Measurements from ENCODE around the gene SOX4.

SOX4 gene

DNA sequence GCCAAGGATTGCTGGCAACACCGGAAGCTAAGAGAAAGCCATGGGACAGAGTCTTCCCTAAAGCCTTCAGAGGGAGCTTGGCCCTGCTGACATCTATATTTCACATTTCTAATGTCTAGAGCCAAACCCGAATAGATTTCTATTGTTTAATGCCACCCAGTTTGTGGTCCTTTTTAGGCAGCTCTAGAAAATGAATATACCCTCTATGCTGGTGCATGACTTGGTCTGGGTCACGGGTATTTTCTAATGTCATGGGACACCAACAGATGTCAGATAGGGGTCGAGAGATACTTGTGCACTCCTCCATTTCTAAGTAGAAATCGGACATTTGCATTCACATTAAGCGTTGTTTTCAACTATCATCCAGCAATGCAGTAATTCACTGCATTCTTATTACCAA, 37.0 kb upstream of the SOX4 start:
- H3K18ac ChIP-seq (ENCODE audit: low read depth in 1 of 2, low read length in 2 of 2) = no peak overlapping the region
- no peak overlapping the region for H4K91ac ChIP-seq (ENCODE audit: low read length)
- H3K14ac ChIP-seq (ENCODE audit: low read length in 2 of 2) = no peak overlapping the region
- H3K79me1 ChIP-seq (replicated peaks; ENCODE audit: low read length, poor library complexity, severe bottlenecking) = no peaks in the 10 kb centered on the region
- no peak overlapping the region for H3K9ac ChIP-seq (ENCODE audit: low read length)
- H3K4ac ChIP-seq (ENCODE audit: low read depth in 1 of 2, low read length in 2 of 2) = no peak overlapping the region
- no peak overlapping the region for H2AFZ ChIP-seq (ENCODE audit: low read depth, low read length)
- 83% methylated on average over 4 of the region's 6 CpGs for WGBS
- H3K4me2 ChIP-seq (ENCODE audit: low read length, poor library complexity, severe bottlenecking) = no peak overlapping the region
- H2BK12ac ChIP-seq (ENCODE audit: low read length in 2 of 2) = no peak overlapping the region
- no peak overlapping the region for H3K27ac ChIP-seq (ENCODE audit: low read length, poor library complexity, severe bottlenecking)
- H2BK15ac ChIP-seq (ENCODE audit: low read depth, poor library complexity, severe bottlenecking) = no peak overlapping the region
- H2BK5ac ChIP-seq (ENCODE audit: low read depth, low read length, poor library complexity, severe bottlenecking) = no peak overlapping the region
- H3K27me3 ChIP-seq (ENCODE audit: control insufficient read depth in 1 of 2, insufficient read depth in 1 of 2, low read length in 2 of 2) = no peaks in the 10 kb centered on the region
- H2AK5ac ChIP-seq (ENCODE audit: low read length, severe bottlenecking) = no peak overlapping the region
- no peak overlapping the region for H3K23ac ChIP-seq (ENCODE audit: low read length in 2 of 2)
- H3K4me3 ChIP-seq (ENCODE audit: insufficient read depth in 1 of 2, low read depth in 1 of 2, low read length in 2 of 2) = no peak overlapping the region
- H2BK120ac ChIP-seq (ENCODE audit: low read depth, low read length) = no peak overlapping the region
- DNase-seq = no peak
- H3K9me3 ChIP-seq (ENCODE audit: control insufficient read depth, low read length) = no peaks in the 10 kb centered on the region
- no peaks in the 10 kb centered on the region for H3K36me3 ChIP-seq (ENCODE audit: control insufficient read depth in 1 of 2, insufficient read depth in 2 of 2, low read depth in 1 of 2, low read length in 2 of 2)
- no peaks in the 10 kb centered on the region for H3K4me1 ChIP-seq (ENCODE audit: control insufficient read depth, insufficient read depth, low read depth, low read length)
- no peak overlapping the region for H4K8ac ChIP-seq (ENCODE audit: low read length)

DNA sequence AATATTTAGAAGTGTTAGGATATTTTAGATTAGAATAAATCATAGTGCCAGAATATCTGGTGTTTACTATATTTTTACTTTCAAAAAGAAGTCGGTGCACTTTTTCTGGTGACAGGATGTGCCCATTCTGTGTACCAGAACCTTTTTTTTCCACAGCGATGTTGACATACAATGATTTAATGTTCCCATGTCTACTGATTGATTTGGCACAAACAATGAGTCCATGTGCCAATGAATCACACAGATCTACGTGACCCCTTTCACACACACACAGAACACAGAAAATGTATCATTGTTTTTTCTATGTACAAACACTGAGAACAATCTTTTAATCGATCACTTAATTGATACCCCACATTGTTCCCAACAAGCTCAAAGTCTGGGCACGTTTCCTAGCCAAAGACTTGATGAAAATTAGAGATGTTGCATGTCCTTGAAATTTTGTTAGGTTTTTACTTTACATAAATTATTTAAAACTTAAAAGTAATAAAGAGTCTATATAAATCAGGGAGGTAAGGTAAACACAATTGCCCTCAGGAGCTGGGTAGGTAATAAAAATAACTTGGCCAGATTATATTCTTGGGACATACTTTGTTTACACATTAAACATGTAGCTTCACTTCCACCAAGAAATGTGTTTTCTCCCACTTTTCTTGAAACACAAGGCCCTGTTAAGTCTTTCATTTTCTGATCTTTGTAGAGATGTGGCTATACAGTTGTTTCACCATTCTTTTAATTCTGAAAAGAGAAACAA, 36.4 kb upstream of the SOX4 start:
- Histone ChIP-seq H2AFZ (ENCODE audit: low read depth, low read length) (no peak overlapping the region), H2BK5ac (ENCODE audit: low read depth, low read length, poor library complexity, severe bottlenecking) (no peak overlapping the region), H3K4me3 (ENCODE audit: insufficient read depth in 1 of 2, low read depth in 1 of 2, low read length in 2 of 2) (no peak overlapping the region), H2BK12ac (ENCODE audit: low read length in 2 of 2) (no peak overlapping the region), H3K9ac (ENCODE audit: low read length) (no peak overlapping the region), H3K36me3 (ENCODE audit: control insufficient read depth in 1 of 2, insufficient read depth in 2 of 2, low read depth in 1 of 2, low read length in 2 of 2) (no peaks in the 10 kb centered on the region), H3K4me1 (ENCODE audit: control insufficient read depth, insufficient read depth, low read depth, low read length) (no peaks in the 10 kb centered on the region), H3K4ac (ENCODE audit: low read depth in 1 of 2, low read length in 2 of 2) (no peak overlapping the region), H3K14ac (ENCODE audit: low read length in 2 of 2) (no peak overlapping the region), H3K23ac (ENCODE audit: low read length in 2 of 2) (no peak overlapping the region), H2BK120ac (ENCODE audit: low read depth, low read length) (no peak overlapping the region), H4K91ac (ENCODE audit: low read length) (no peak overlapping the region), H3K27ac (ENCODE audit: low read length, poor library complexity, severe bottlenecking) (no peak overlapping the region), H2BK15ac (ENCODE audit: low read depth, poor library complexity, severe bottlenecking) (no peak overlapping the region), H3K4me2 (ENCODE audit: low read length, poor library complexity, severe bottlenecking) (no peak overlapping the region), H3K9me3 (ENCODE audit: control insufficient read depth, low read length) (no peaks in the 10 kb centered on the region), H3K27me3 (ENCODE audit: control insufficient read depth in 1 of 2, insufficient read depth in 1 of 2, low read length in 2 of 2) (no peaks in the 10 kb centered on the region), H4K8ac (ENCODE audit: low read length) (no peak overlapping the region), H3K18ac (ENCODE audit: low read depth in 1 of 2, low read length in 2 of 2) (no peak overlapping the region), H2AK5ac (ENCODE audit: low read length, severe bottlenecking) (no peak overlapping the region), H3K79me1 (replicated peaks; ENCODE audit: low read length, poor library complexity, severe bottlenecking) (no peaks in the 10 kb centered on the region)
- no peak for DNase-seq
- 95% methylated on average over 3 of the region's 5 CpGs for WGBS

DNA sequence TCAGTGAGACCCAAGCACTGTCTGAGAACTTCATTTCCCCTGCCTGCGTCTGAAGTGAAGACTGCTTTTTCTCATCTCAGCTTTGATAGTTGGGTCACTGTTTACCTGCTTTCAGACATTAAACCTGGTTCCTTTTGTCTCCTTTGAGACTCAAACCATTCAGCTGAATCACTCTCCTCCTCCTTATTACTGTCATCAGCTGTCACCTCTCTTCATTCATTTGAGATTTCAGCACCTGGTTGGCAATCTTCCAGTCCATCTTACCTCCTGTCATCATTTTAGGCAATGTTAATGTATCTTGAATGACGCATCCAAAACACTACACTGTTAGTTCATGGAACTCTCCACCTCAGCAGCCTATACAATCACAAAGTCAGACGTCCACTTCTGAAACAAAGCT, 34.3 kb upstream of the SOX4 start:
- Histone ChIP-seq H3K4ac (ENCODE audit: low read depth in 1 of 2, low read length in 2 of 2) (no peak overlapping the region), H2BK15ac (ENCODE audit: low read depth, poor library complexity, severe bottlenecking) (no peak overlapping the region), H2AFZ (ENCODE audit: low read depth, low read length) (no peak overlapping the region), H3K36me3 (ENCODE audit: control insufficient read depth in 1 of 2, insufficient read depth in 2 of 2, low read depth in 1 of 2, low read length in 2 of 2) (no peaks in the 10 kb centered on the region), H3K4me1 (ENCODE audit: control insufficient read depth, insufficient read depth, low read depth, low read length) (no peaks in the 10 kb centered on the region), H3K4me2 (ENCODE audit: low read length, poor library complexity, severe bottlenecking) (no peak overlapping the region), H2BK120ac (ENCODE audit: low read depth, low read length) (no peak overlapping the region), H2BK12ac (ENCODE audit: low read length in 2 of 2) (no peak overlapping the region), H3K18ac (ENCODE audit: low read depth in 1 of 2, low read length in 2 of 2) (no peak overlapping the region), H4K8ac (ENCODE audit: low read length) (no peak overlapping the region), H3K9ac (ENCODE audit: low read length) (no peak overlapping the region), H3K9me3 (ENCODE audit: control insufficient read depth, low read length) (peaks cover 6% of the 10 kb centered on the region), H3K27ac (ENCODE audit: low read length, poor library complexity, severe bottlenecking) (no peak overlapping the region), H3K14ac (ENCODE audit: low read length in 2 of 2) (no peak overlapping the region), H3K27me3 (ENCODE audit: control insufficient read depth in 1 of 2, insufficient read depth in 1 of 2, low read length in 2 of 2) (no peaks in the 10 kb centered on the region), H3K4me3 (ENCODE audit: insufficient read depth in 1 of 2, low read depth in 1 of 2, low read length in 2 of 2) (no peak overlapping the region), H3K23ac (ENCODE audit: low read length in 2 of 2) (no peak overlapping the region), H2AK5ac (ENCODE audit: low read length, severe bottlenecking) (no peak overlapping the region), H3K79me1 (replicated peaks; ENCODE audit: low read length, poor library complexity, severe bottlenecking) (no peaks in the 10 kb centered on the region), H4K91ac (ENCODE audit: low read length) (no peak overlapping the region), H2BK5ac (ENCODE audit: low read depth, low read length, poor library complexity, severe bottlenecking) (no peak overlapping the region)
- 93% methylated on average over 3 of the region's 3 CpGs for WGBS
- DNase-seq = no peak

GRCh38 chr6:21560249-21560648, 33.3 kb upstream of the SOX4 start:
- no peaks in the 10 kb centered on the region for H3K79me1 ChIP-seq (replicated peaks; ENCODE audit: low read length, poor library complexity, severe bottlenecking)
- H4K91ac ChIP-seq (ENCODE audit: low read length) = no peak overlapping the region
- H3K27me3 ChIP-seq (ENCODE audit: control insufficient read depth in 1 of 2, insufficient read depth in 1 of 2, low read length in 2 of 2) = no peaks in the 10 kb centered on the region
- H3K9ac ChIP-seq (ENCODE audit: low read length) = no peak overlapping the region
- H3K4me2 ChIP-seq (ENCODE audit: low read length, poor library complexity, severe bottlenecking) = no peak overlapping the region
- H3K4me1 ChIP-seq (ENCODE audit: control insufficient read depth, insufficient read depth, low read depth, low read length) = no peaks in the 10 kb centered on the region
- H3K4ac ChIP-seq (ENCODE audit: low read depth in 1 of 2, low read length in 2 of 2) = no peak overlapping the region
- no peak overlapping the region for H2BK120ac ChIP-seq (ENCODE audit: low read depth, low read length)
- no peak overlapping the region for H2BK12ac ChIP-seq (ENCODE audit: low read length in 2 of 2)
- no peak overlapping the region for H2BK5ac ChIP-seq (ENCODE audit: low read depth, low read length, poor library complexity, severe bottlenecking)
- H3K23ac ChIP-seq (ENCODE audit: low read length in 2 of 2) = no peak overlapping the region
- no peak overlapping the region for H4K8ac ChIP-seq (ENCODE audit: low read length)
- DNase-seq = no peak
- 84% methylated on average over 2 of the region's 2 CpGs for WGBS
- no peak overlapping the region for H2AK5ac ChIP-seq (ENCODE audit: low read length, severe bottlenecking)
- H3K36me3 ChIP-seq (ENCODE audit: control insufficient read depth in 1 of 2, insufficient read depth in 2 of 2, low read depth in 1 of 2, low read length in 2 of 2) = no peaks in the 10 kb centered on the region
- no peak overlapping the region for H3K14ac ChIP-seq (ENCODE audit: low read length in 2 of 2)
- H3K18ac ChIP-seq (ENCODE audit: low read depth in 1 of 2, low read length in 2 of 2) = no peak overlapping the region
- H2AFZ ChIP-seq (ENCODE audit: low read depth, low read length) = no peak overlapping the region
- peaks cover 6% of the 10 kb centered on the region for H3K9me3 ChIP-seq (ENCODE audit: control insufficient read depth, low read length)
- H3K4me3 ChIP-seq (ENCODE audit: insufficient read depth in 1 of 2, low read depth in 1 of 2, low read length in 2 of 2) = no peak overlapping the region
- H3K27ac ChIP-seq (ENCODE audit: low read length, poor library complexity, severe bottlenecking) = no peak overlapping the region
- no peak overlapping the region for H2BK15ac ChIP-seq (ENCODE audit: low read depth, poor library complexity, severe bottlenecking)
